Left colon (tissue), 2 donors: ENCODE data around the gene ATP1B2. TPM values are rescaled to one million over a fixed set of nuclear protein-coding genes. Genes with fewer than 3 reads are reported as not detected.
"Not testable (repeated sequence)": the region's sequence is repeated elsewhere in the genome, so short reads cannot be mapped to it uniquely, and the experiment has no call there.

ENCODE experiments used
- ATAC-seq: fragments of 200-7000 bp; cut with Tn5 transposase; one replicate; pipeline ENCODE4 v1.9.1; 2020; ENCODE audit warnings: mild to moderate bottlenecking, moderate library complexity
- DNase-seq, 2 donors: peaks; one replicate each; pipeline ENCODE4 v3.0.0-alpha.2; 2020
- intact Hi-C, 2 donors: fragments of 100-400 bp; cut with DNase I in 1 of 2; cut with micrococcal nuclease in 1 of 2; formaldehyde crosslinking; loops; one replicate each; pipeline versions ENCODE4 v1.11.2 to v1.14.0; 2022; cut with DNase I, micrococcal nuclease
- long read RNA-seq: library from polyadenylated mRNA; unstranded; transcript quantifications from one replicate; pipeline ENCODE4 v2.0.0, GENCODE V29; 2021
- total RNA-seq, 2 donors: library from RNA; stranded (reverse); fragmentation: NEBNext Ultra II Directional; extraction: Animal tissue kit (Norgen Biotek cat#: 25700); gene quantifications; one replicate each; pipeline ENCODE4 v1.2.1, GENCODE V29; 2021
- donor health status: DM: no; HTN: no; CAD: no.
- donor health status: DM: yes; HTN: yes; CAD: no.

ATP1B2 gene
- total RNA-seq = 1 to 10 TPM in 1 of 2 donors, under 1 TPM in 1; 0.55 to 1.4 TPM
- long read RNA-seq = 0 reads

GRCh38 chr17:7650509-7651096 is at the start of gene ATP1B2:
ATP1B2 (plus strand) TSS chr17:7650926; CDS start chr17:7651519, 593 bp downstream.
- intact Hi-C loops = no loop called here
- ATAC-seq (peak; percentile 91), DNase-seq (peak; percentile 65 to 76)

GRCh38 chr17:7606280-7606679 is 44.4 kb upstream of the ATP1B2 start:
- DNase-seq (no peak), ATAC-seq (no peak)
- intact Hi-C loops = no loop called here

GRCh38 chr17:7610641-7611040 is 40.1 kb upstream of the ATP1B2 start:
- intact Hi-C loops = no loop called here
- DNase-seq = no peak
- ATAC-seq = no peak

GRCh38 chr17:7611635-7612293 is 39.0 kb upstream of the ATP1B2 start:
- ATAC-seq = no peak
- intact Hi-C loops = no loop called here
- DNase-seq = no peak

- intact Hi-C loops = no loop called here
- no peak for ATAC-seq
Measured at GRCh38 chr17:7612294-7612640, 38.5 kb upstream of the ATP1B2 start.

GRCh38 chr17:7613769-7614424 is 36.8 kb upstream of the ATP1B2 start:
- intact Hi-C loops = no loop called here
- DNase-seq (no peak), ATAC-seq (no peak)

More at GRCh38 chr17:7612294-7612640, 38.5 kb upstream of the ATP1B2 start:
- DNase-seq = no peak

- DNase-seq (peak; percentile 100), ATAC-seq (peak; percentile 94)
- intact Hi-C loops = no loop called here
Measured at GRCh38 chr17:7614425-7615264, 36.1 kb upstream of the ATP1B2 start, which contains the start of gene FXR2. FXR2 (minus strand) TSS chr17:7614897; CDS start chr17:7614532, 365 bp downstream.

GRCh38 chr17:7615265-7615747 is 35.4 kb upstream of the ATP1B2 start:
- intact Hi-C loops = no loop called here
- ATAC-seq (no peak), DNase-seq (no peak)

- intact Hi-C loops = no loop called here
- no peak for ATAC-seq
- no peak for DNase-seq
Measured at GRCh38 chr17:7618608-7619007, 32.1 kb upstream of the ATP1B2 start.

GRCh38 chr17:7620835-7621234 is 29.9 kb upstream of the ATP1B2 start:
- DNase-seq (no peak), ATAC-seq (no peak)
- intact Hi-C loops = no loop called here

- ATAC-seq (no peak), DNase-seq (no peak)
- intact Hi-C loops = no loop called here
Measured at GRCh38 chr17:7623661-7624060, 27.1 kb upstream of the ATP1B2 start.

- intact Hi-C loops, ATAC-seq, DNase-seq: not testable (repeated sequence)
Measured at GRCh38 chr17:7625749-7626148, 25.0 kb upstream of the ATP1B2 start.

GRCh38 chr17:7626307-7626706 is 24.4 kb upstream of the ATP1B2 start:
- ATAC-seq (no peak), DNase-seq (no peak)
- intact Hi-C loops = no loop called here

GRCh38 chr17:7626956-7627249 is 23.8 kb upstream of the ATP1B2 start:
- intact Hi-C loops = no loop called here
- ATAC-seq = no peak
- DNase-seq = no peak

- DNase-seq = peak; percentile 94 to 98
- intact Hi-C loops = no loop called here
- ATAC-seq = peak; percentile 95
Measured at GRCh38 chr17:7627250-7628121, 23.2 kb upstream of the ATP1B2 start, which contains the start of gene SAT2. SAT2 (minus strand) TSS chr17:7627821; CDS start chr17:7627635, 186 bp downstream.

GRCh38 chr17:7629939-7630571 is 20.7 kb upstream of the ATP1B2 start, which contains the start of gene SHBG:
SHBG (plus strand) TSS chr17:7630135; CDS start chr17:7630173, 38 bp downstream.
- ATAC-seq (no peak), DNase-seq (no peak)
- intact Hi-C loops = loop anchor here in 1 of 2 donors (10.0 kb wide), 1 partner anchor 55 kb away; the partner anchor contains the start of genes TP53 and WRAP53
